ENCODE data around the gene POTEM.
"Not testable (repeated sequence)": the region's sequence is repeated elsewhere in the genome, so short reads cannot be mapped to it uniquely, and the experiment has no call there.

DNA sequence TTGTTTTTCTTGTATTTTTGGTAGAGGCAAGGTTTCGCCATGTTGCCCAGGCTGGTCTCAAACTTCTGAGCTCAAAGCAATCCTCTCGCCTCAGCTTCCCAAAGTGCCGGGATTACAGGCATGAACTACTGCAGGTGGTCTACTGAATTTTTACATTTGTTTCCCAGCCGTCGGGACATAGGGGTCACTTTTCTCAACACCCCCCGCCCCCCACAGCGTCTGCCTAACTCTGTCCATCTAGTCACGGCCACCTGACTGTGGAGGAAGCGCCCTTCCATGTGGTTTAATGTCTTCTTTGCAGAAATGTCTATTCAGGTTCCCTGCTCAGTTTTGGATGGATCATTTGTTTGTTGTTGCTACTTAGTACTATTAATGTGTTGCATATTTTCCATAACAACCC, 14.1 kb upstream of the POTEM start:
- TF ChIP-seq, protein P1, sequence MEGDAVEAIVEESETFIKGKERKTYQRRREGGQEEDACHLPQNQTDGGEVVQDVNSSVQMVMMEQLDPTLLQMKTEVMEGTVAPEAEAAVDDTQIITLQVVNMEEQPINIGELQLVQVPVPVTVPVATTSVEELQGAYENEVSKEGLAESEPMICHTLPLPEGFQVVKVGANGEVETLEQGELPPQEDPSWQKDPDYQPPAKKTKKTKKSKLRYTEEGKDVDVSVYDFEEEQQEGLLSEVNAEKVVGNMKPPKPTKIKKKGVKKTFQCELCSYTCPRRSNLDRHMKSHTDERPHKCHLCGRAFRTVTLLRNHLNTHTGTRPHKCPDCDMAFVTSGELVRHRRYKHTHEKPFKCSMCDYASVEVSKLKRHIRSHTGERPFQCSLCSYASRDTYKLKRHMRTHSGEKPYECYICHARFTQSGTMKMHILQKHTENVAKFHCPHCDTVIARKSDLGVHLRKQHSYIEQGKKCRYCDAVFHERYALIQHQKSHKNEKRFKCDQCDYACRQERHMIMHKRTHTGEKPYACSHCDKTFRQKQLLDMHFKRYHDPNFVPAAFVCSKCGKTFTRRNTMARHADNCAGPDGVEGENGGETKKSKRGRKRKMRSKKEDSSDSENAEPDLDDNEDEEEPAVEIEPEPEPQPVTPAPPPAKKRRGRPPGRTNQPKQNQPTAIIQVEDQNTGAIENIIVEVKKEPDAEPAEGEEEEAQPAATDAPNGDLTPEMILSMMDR (IDR thresholded peaks at IDR 0.05) = not testable (repeated sequence)
- TF ChIP-seq TCF7L2 (IDR thresholded peaks at IDR 0.05; ENCODE audit: low read depth, low read length); SIN3A (IDR thresholded peaks at IDR 0.05; ENCODE audit: borderline replicate concordance, insufficient read depth, low read depth, low read length); POLR2AphosphoS5 (IDR thresholded peaks at IDR 0.05; ENCODE audit: low read depth, low read length): not testable (repeated sequence)
- TF ChIP-seq, protein P2, sequence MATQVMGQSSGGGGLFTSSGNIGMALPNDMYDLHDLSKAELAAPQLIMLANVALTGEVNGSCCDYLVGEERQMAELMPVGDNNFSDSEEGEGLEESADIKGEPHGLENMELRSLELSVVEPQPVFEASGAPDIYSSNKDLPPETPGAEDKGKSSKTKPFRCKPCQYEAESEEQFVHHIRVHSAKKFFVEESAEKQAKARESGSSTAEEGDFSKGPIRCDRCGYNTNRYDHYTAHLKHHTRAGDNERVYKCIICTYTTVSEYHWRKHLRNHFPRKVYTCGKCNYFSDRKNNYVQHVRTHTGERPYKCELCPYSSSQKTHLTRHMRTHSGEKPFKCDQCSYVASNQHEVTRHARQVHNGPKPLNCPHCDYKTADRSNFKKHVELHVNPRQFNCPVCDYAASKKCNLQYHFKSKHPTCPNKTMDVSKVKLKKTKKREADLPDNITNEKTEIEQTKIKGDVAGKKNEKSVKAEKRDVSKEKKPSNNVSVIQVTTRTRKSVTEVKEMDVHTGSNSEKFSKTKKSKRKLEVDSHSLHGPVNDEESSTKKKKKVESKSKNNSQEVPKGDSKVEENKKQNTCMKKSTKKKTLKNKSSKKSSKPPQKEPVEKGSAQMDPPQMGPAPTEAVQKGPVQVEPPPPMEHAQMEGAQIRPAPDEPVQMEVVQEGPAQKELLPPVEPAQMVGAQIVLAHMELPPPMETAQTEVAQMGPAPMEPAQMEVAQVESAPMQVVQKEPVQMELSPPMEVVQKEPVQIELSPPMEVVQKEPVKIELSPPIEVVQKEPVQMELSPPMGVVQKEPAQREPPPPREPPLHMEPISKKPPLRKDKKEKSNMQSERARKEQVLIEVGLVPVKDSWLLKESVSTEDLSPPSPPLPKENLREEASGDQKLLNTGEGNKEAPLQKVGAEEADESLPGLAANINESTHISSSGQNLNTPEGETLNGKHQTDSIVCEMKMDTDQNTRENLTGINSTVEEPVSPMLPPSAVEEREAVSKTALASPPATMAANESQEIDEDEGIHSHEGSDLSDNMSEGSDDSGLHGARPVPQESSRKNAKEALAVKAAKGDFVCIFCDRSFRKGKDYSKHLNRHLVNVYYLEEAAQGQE (IDR thresholded peaks at IDR 0.05; ENCODE audit: insufficient read depth in 1 of 2, low read depth in 2 of 2, low read length in 1 of 2) = not testable (repeated sequence)
